CD14-positive monocyte (primary cell): ENCODE measurements around the gene RBM41. TPM values are rescaled to one million over a fixed set of nuclear protein-coding genes. Genes with fewer than 3 reads are reported as not detected.

Source experiments
- DNase-seq, 3 donors: peaks; one replicate each; pipeline ENCODE4 v3.0.0-alpha.2; 2011 to 2022
- H2AFZ ChIP-seq: 2 replicates; pipeline ENCODE4 v1.6.0; 2012; ENCODE audit warnings: mild to moderate bottlenecking, low read depth, low read length, inconsistent platforms; ENCODE audit not compliant: insufficient read depth, poor library complexity, severe bottlenecking
- H3K27ac ChIP-seq, 2 donors: 1 replicate in 1 of 2; 2 replicates in 1 of 2; pipeline ENCODE4 v1.5.1; 2012 to 2013; ENCODE audit warnings: low read length in 2 of 2, control low read depth in 1 of 2, inconsistent platforms in 1 of 2, low read depth in 1 of 2, mild to moderate bottlenecking in 1 of 2
- H3K27me3 ChIP-seq, 2 donors: one replicate each; pipeline versions ENCODE4 v1.6.0 to v1.6.1; 2011 to 2013; ENCODE audit warnings: low read length in 2 of 2; ENCODE audit not compliant: control insufficient read depth in 2 of 2, insufficient read depth in 2 of 2
- H3K36me3 ChIP-seq, 2 donors: replicated peaks in 1 of 2; 1 replicate in 1 of 2; 2 replicates in 1 of 2; pipeline versions ENCODE4 v1.5.1 to v1.6.1; 2012 to 2013; ENCODE audit warnings: low read length in 2 of 2, control low read depth in 1 of 2, inconsistent platforms in 1 of 2, mild to moderate bottlenecking in 1 of 2; ENCODE audit not compliant: insufficient read depth in 2 of 2, control insufficient read depth in 1 of 2
- H3K4me1 ChIP-seq, 2 donors: 1 replicate in 1 of 2; 2 replicates in 1 of 2; pipeline versions ENCODE4 v1.5.1 to v1.6.1; 2012 to 2013; ENCODE audit warnings: low read length in 2 of 2, control low read depth in 1 of 2, inconsistent platforms in 1 of 2, mild to moderate bottlenecking in 1 of 2, moderate library complexity in 1 of 2; ENCODE audit not compliant: insufficient read depth in 2 of 2, control insufficient read depth in 1 of 2
- H3K4me2 ChIP-seq: replicated peaks from 2 replicates; pipeline ENCODE3; 2012; ENCODE audit warnings: low read length, moderate library complexity, mild to moderate bottlenecking; ENCODE audit not compliant: poor library complexity, severe bottlenecking; ENCODE audit errors: extremely low read depth
- H3K4me3 ChIP-seq, 3 experiments: fragments of 200-600 bp in 1 of 3; sonication (generic) in 1 of 3; replicated peaks in 1 of 3; 1 replicate in 2 of 3; 2 replicates in 1 of 3; pipeline ENCODE4 v1.5.1; 2011 to 2013; ENCODE audit warnings: low read length in 3 of 3, mild to moderate bottlenecking in 3 of 3, control low read depth in 2 of 3, low read depth in 2 of 3, inconsistent platforms in 1 of 3, moderate library complexity in 1 of 3
- H3K79me2 ChIP-seq: 2 replicates; pipeline ENCODE4 v1.6.0; 2012; ENCODE audit warnings: mild to moderate bottlenecking, control low read depth, inconsistent platforms, low read length, moderate library complexity; ENCODE audit not compliant: insufficient read depth
- H3K9ac ChIP-seq: 2 replicates; pipeline ENCODE4 v1.6.0; 2017; ENCODE audit warnings: low read length, mild to moderate bottlenecking; ENCODE audit not compliant: insufficient read depth, poor library complexity, severe bottlenecking
- H3K9me3 ChIP-seq, 2 donors: replicated peaks in 1 of 2; 1 replicate in 1 of 2; 2 replicates in 1 of 2; pipeline versions ENCODE4 v1.5.1 to v1.6.1; 2012 to 2013; ENCODE audit warnings: low read length in 2 of 2, control low read depth in 1 of 2; ENCODE audit not compliant: control insufficient read depth in 1 of 2, insufficient read depth in 1 of 2
- H4K20me1 ChIP-seq: 2 replicates; pipeline ENCODE4 v1.6.0; 2012; ENCODE audit warnings: mild to moderate bottlenecking, low read length, control low read depth, moderate library complexity; ENCODE audit not compliant: insufficient read depth
- H3K27ac Mint-ChIP-seq, 7 donors: one replicate each; pipeline ENCODE4 v1.8.0; 2020; ENCODE audit warnings: mild to moderate bottlenecking in 7 of 7, mixed read lengths in 7 of 7, moderate library complexity in 6 of 7, inconsistent platforms in 2 of 7
- H3K27me3 Mint-ChIP-seq, 3 donors: one replicate each; pipeline ENCODE4 v1.8.0; 2021 to 2022; ENCODE audit warnings: low read depth in 3 of 3, mild to moderate bottlenecking in 3 of 3, mixed read lengths in 3 of 3, moderate library complexity in 3 of 3, inconsistent platforms in 1 of 3
- H3K36me3 Mint-ChIP-seq, 2 donors: one replicate each; pipeline ENCODE4 v1.8.0; 2020; ENCODE audit warnings: mixed read lengths in 2 of 2, inconsistent platforms in 1 of 2, mild to moderate bottlenecking in 1 of 2
- H3K4me1 Mint-ChIP-seq: one replicate; pipeline ENCODE4 v1.8.0; 2020; ENCODE audit warnings: mild to moderate bottlenecking, mixed read lengths
- H3K4me3 Mint-ChIP-seq, 2 donors: one replicate each; pipeline ENCODE4 v1.8.0; 2020; ENCODE audit warnings: mild to moderate bottlenecking in 2 of 2, mixed read lengths in 2 of 2, moderate library complexity in 1 of 2
- H3K9me3 Mint-ChIP-seq, 7 donors: one replicate each; pipeline ENCODE4 v1.8.0; 2020 to 2022; ENCODE audit warnings: mixed read lengths in 7 of 7, mild to moderate bottlenecking in 6 of 7, moderate library complexity in 6 of 7, inconsistent platforms in 2 of 7
- CTCF ChIP-seq: fragments of 200-600 bp; IDR thresholded peaks from one replicate; pipeline ENCODE4 v1.8.0; 2022; ENCODE audit warnings: antibody characterized with exemption, mild to moderate bottlenecking
- WGBS: methylation state at CpG from one replicate; pipeline ENCODE4 v1.1.5; 2013; ENCODE audit warnings: missing lambda C conversion rate; ENCODE audit not compliant: insufficient coverage; 5-methylcytosine and 5-hydroxymethylcytosine counted together
- intact Hi-C, 2 donors: fragments of 100-400 bp; cut with micrococcal nuclease; formaldehyde crosslinking; loops; one replicate each; pipeline versions ENCODE4 v1.15.0 to v1.15.1; 2023
- polyA plus RNA-seq, 3 donors: library from polyadenylated mRNA; depleted of rRNA in 1 of 3; unstranded in 2 of 3; stranded (reverse) in 1 of 3; fragments of 300-500 nt in 2 of 3; fragments of >200 nt in 1 of 3; fragmentation: Illumina TruSeq in 2 of 3; gene quantifications; 1 replicate in 2 of 3; 2 replicates in 1 of 3; pipeline ENCODE4 v1.2.3, GENCODE V29; 2012 to 2021

Gene RBM41
- polyA plus RNA-seq, 3 donors, result 3.9 to 9.5 (median 8.6) TPM

- Mint-ChIP-seq H3K27ac (peak overlapping the region in 1 of 7 donors; percentile 0), H3K36me3 (peaks cover 28 to 34% of the 10 kb centered on the region in 2 donors), H3K9me3 (peaks cover 0 to 2% (median 0%) of the 10 kb centered on the region in 7 donors), H3K4me1 (peaks cover 5% of the 10 kb centered on the region), H3K4me3 (no peak overlapping the region), H3K27me3 (peaks cover 0 to 1% (median 0%) of the 10 kb centered on the region in 3 donors)
- no peak overlapping the region for H2AFZ ChIP-seq
- H3K4me2 ChIP-seq, result no peak overlapping the region
- H3K27ac ChIP-seq, result no peak overlapping the region
- H3K36me3 ChIP-seq, result peaks cover 9 to 47% of the 10 kb centered on the region in 2 donors
- 100% methylated on average over 1 of the region's 1 CpG for WGBS
- no peaks in the 10 kb centered on the region for H3K4me1 ChIP-seq
- H3K4me3 ChIP-seq, result no peak overlapping the region
- H3K9ac ChIP-seq, result no peak overlapping the region
- DNase-seq, result no peak
- H4K20me1 ChIP-seq, result peaks cover 7% of the 10 kb centered on the region
- intact Hi-C loops, result no loop called here
- no peaks in the 10 kb centered on the region for H3K79me2 ChIP-seq
- no peak for TF ChIP-seq CTCF
- H3K9me3 ChIP-seq, result no peaks in the 10 kb centered on the region
- no peaks in the 10 kb centered on the region for H3K27me3 ChIP-seq
Measured at GRCh38 chrX:107107459-107107858, 11.2 kb downstream of the RBM41 start.

- Histone ChIP-seq H3K36me3 (peaks cover 11 to 49% of the 10 kb centered on the region in 2 donors), H3K4me1 (no peaks in the 10 kb centered on the region), H3K27ac (no peak overlapping the region), H2AFZ (no peak overlapping the region), H3K79me2 (no peaks in the 10 kb centered on the region), H3K4me3 (no peak overlapping the region), H3K9ac (no peak overlapping the region), H3K9me3 (no peaks in the 10 kb centered on the region), H4K20me1 (no peaks in the 10 kb centered on the region), H3K27me3 (no peaks in the 10 kb centered on the region), H3K4me2 (no peak overlapping the region)
- Mint-ChIP-seq H3K27me3 (no peaks in the 10 kb centered on the region), H3K27ac (peak overlapping the region in 1 of 7 donors; percentile 27), H3K36me3 (peaks cover 27 to 32% of the 10 kb centered on the region in 2 donors), H3K4me3 (no peak overlapping the region), H3K4me1 (peaks cover 3% of the 10 kb centered on the region), H3K9me3 (peaks cover 0 to 2% (median 0%) of the 10 kb centered on the region in 7 donors)
- no peak for TF ChIP-seq CTCF
- WGBS, result no CpG with 5 or more reads among the region's 1 CpG
- intact Hi-C loops, result no loop called here
- DNase-seq, result no peak
Measured at GRCh38 chrX:107102980-107103379, 15.6 kb downstream of the RBM41 start.
